Measurements from ENCODE around the gene SORBS1.

Gene SORBS1

GRCh38 chr10:95425592-95426465, 135.3 kb downstream of the SORBS1 start:
- Histone ChIP-seq H3K27me3 (replicated peaks; ENCODE audit: insufficient read depth, low read length) (no peaks in the 10 kb centered on the region), H3K36me3 (replicated peaks; ENCODE audit: insufficient read depth, low read length) (no peaks in the 10 kb centered on the region), H3K9me2 (replicated peaks; ENCODE audit: insufficient read depth, low read length) (no peaks in the 10 kb centered on the region), H4K20me1 (ENCODE audit: insufficient read depth, low read length) (no peaks in the 10 kb centered on the region), H3K4me2 (ENCODE audit: low read depth, low read length) (no peak overlapping the region), H3F3A (ENCODE audit: insufficient read depth, low read length) (no peaks in the 10 kb centered on the region), H3K4me3 (ENCODE audit: low read length) (no peak overlapping the region), H3K79me2 (ENCODE audit: low read length) (no peaks in the 10 kb centered on the region), H3K9me3 (replicated peaks; ENCODE audit: insufficient read depth, low read length) (no peaks in the 10 kb centered on the region), H3K27ac (ENCODE audit: low read length) (no peak overlapping the region), H2AFZ (ENCODE audit: low read length) (no peak overlapping the region), H3K9ac (ENCODE audit: low read length) (no peak overlapping the region), H3K4me1 (ENCODE audit: low read length) (0 out of 2 replicates have a peak, but pooled peaks cover 4% of the 10 kb centered on the region)
- TF ChIP-seq CTCF (IDR thresholded peaks at IDR 0.05; ENCODE audit: low read length) (no peak), EZH2phosphoT487 (IDR thresholded peaks at IDR 0.05; ENCODE audit: low read length) (no peak), EZH2 (optimal IDR thresholded peaks at IDR 0.05; ENCODE audit: low read depth, low read length) (no peak)
- DNase-seq, result no peak

GRCh38 chr10:95423164-95424005, 137.8 kb downstream of the SORBS1 start:
- Histone ChIP-seq H3K27me3 (replicated peaks; ENCODE audit: insufficient read depth, low read length) (no peaks in the 10 kb centered on the region), H2AFZ (ENCODE audit: low read length) (no peak overlapping the region), H3K4me3 (ENCODE audit: low read length) (no peak overlapping the region), H3K9ac (ENCODE audit: low read length) (no peak overlapping the region), H3K9me3 (replicated peaks; ENCODE audit: insufficient read depth, low read length) (no peaks in the 10 kb centered on the region), H3K4me2 (ENCODE audit: low read depth, low read length) (no peak overlapping the region), H3K4me1 (ENCODE audit: low read length) (no peaks in the 10 kb centered on the region), H3F3A (ENCODE audit: insufficient read depth, low read length) (no peaks in the 10 kb centered on the region), H3K9me2 (replicated peaks; ENCODE audit: insufficient read depth, low read length) (no peaks in the 10 kb centered on the region), H3K36me3 (replicated peaks; ENCODE audit: insufficient read depth, low read length) (no peaks in the 10 kb centered on the region), H4K20me1 (ENCODE audit: insufficient read depth, low read length) (no peaks in the 10 kb centered on the region), H3K27ac (ENCODE audit: low read length) (no peak overlapping the region), H3K79me2 (ENCODE audit: low read length) (no peaks in the 10 kb centered on the region)
- no peak for DNase-seq
- no peak for TF ChIP-seq CTCF (IDR thresholded peaks at IDR 0.05; ENCODE audit: low read length)
- TF ChIP-seq EZH2phosphoT487 (IDR thresholded peaks at IDR 0.05; ENCODE audit: low read length), result no peak
- TF ChIP-seq EZH2 (optimal IDR thresholded peaks at IDR 0.05; ENCODE audit: low read depth, low read length), result no peak

GRCh38 chr10:95422233-95422632, 138.9 kb downstream of the SORBS1 start:
- Histone ChIP-seq H3K4me1 (ENCODE audit: low read length) (no peaks in the 10 kb centered on the region), H3K4me3 (ENCODE audit: low read length) (no peak overlapping the region)
- TF ChIP-seq EZH2 (optimal IDR thresholded peaks at IDR 0.05; ENCODE audit: low read depth, low read length) (no peak), EZH2phosphoT487 (IDR thresholded peaks at IDR 0.05; ENCODE audit: low read length) (no peak), CTCF (IDR thresholded peaks at IDR 0.05; ENCODE audit: low read length) (no peak)

More at GRCh38 chr10:95422233-95422632, 138.9 kb downstream of the SORBS1 start:
- no peaks in the 10 kb centered on the region for H4K20me1 ChIP-seq (ENCODE audit: insufficient read depth, low read length)
- H3K9me3 ChIP-seq (replicated peaks; ENCODE audit: insufficient read depth, low read length), result no peaks in the 10 kb centered on the region
- no peaks in the 10 kb centered on the region for H3K9me2 ChIP-seq (replicated peaks; ENCODE audit: insufficient read depth, low read length)
- H3K27me3 ChIP-seq (replicated peaks; ENCODE audit: insufficient read depth, low read length), result no peaks in the 10 kb centered on the region
- H3K9ac ChIP-seq (ENCODE audit: low read length), result no peak overlapping the region
- no peak overlapping the region for H2AFZ ChIP-seq (ENCODE audit: low read length)
- no peaks in the 10 kb centered on the region for H3K79me2 ChIP-seq (ENCODE audit: low read length)
- no peaks in the 10 kb centered on the region for H3K36me3 ChIP-seq (replicated peaks; ENCODE audit: insufficient read depth, low read length)
- H3F3A ChIP-seq (ENCODE audit: insufficient read depth, low read length), result no peaks in the 10 kb centered on the region
- no peak overlapping the region for H3K4me2 ChIP-seq (ENCODE audit: low read depth, low read length)
- H3K27ac ChIP-seq (ENCODE audit: low read length), result no peak overlapping the region
- DNase-seq, result no peak
